Left forelimb (tissue), 1 donor: Measurements from ENCODE around the gene BRD3.
A peak's percentile ranks its signal among the peaks of the same experiment; 100 is the strongest.
"Not testable (repeated sequence)": the region's sequence is repeated elsewhere in the genome, so short reads cannot be mapped to it uniquely, and the experiment has no call there.

Experiments used
- DNase-seq: peaks from one replicate; pipeline ENCODE4 v3.0.0-alpha.2; 2018; ENCODE audit warnings: low spot score

The BRD3 gene

DNA sequence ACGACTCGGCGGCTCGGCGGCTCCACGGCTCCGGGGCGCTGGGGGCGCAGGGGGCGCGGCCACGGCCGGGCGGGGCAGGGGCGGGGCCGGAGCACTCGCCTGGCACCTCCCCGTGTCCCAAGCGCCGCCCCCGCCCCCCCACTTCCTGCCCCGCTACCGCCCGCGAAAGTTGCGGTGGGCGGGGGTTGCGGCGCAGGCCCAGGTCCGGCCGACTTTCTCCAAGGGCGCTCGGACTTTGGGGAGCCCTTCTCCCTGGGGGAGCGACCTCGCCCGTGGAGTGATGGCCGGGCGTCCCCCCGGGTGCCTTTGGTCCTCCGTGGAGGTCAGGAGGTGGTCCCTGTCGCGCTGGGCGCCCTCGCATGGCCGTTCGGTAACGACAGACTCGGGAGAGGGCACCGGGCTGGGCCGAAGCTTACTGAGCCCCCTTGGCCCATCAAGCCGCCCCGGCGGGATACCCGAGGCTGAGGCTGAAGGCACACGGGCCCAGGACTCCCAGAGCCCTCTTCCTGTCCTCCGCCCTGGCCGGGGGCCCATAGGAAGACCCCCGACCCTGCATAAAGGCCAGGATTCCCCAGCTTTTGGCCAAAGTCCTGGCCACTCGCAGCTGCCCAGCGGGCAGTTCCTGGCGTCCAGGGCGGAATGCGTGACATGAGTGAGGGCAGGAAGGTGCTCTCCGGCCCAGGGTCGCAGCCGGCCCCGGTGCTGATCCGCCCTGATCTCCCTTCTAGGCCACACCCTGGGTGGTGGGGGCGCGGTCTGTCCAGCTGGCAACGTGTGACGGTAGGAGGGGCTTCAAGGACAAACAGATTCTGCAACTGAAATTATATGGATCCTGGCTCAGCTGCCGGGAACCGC lies 74.8 kb downstream of the BRD3 start:
- DNase-seq: peak; percentile 93

DNA sequence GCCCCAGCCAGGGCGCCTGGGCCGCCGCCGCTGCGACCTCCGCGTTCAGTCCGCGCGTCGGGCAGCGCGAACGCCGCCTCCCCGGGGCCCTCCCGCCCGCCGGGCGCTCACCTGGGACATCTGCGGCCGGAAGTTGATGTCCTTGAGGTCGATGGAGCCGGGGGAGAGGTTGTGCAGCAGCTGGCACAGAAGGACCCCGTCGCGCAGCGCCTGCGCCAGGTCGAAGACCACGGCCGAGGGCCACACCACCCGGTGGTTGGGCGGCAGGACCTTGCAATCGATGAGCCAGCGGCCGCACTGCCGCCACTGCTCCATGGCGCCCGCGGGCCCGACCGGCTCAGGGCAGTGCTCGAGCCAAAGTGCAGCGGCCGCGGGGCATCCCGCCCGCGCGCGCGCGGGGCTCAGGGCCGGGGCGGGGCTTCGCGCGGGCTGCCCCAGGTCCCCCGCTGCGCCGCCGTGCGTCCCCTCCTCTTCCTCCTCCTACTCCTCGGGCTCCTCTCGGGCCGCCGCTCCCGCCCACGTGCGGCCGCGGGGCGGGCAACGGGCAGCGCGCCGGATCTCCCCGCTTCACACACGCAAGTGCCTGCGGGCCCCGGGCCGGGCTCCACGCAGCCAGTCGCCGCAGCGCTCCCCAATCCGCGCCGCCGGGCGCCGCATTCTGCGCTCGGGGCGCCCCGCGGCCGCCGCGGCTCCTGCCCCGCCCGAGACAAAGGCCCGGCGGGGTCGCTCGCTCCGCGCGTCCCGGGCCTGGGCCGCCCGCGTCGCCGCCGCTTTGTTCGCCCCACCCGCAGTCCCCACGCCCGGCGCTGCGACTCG lies 75.7 kb downstream of the BRD3 start, which contains the start of gene VAV2:
Gene VAV2, minus strand, starts transcription at position 361 of the 816 bp plus-strand sequence. Its CDS starts 46 bp downstream, at position 315.
- DNase-seq: no peak

DNA sequence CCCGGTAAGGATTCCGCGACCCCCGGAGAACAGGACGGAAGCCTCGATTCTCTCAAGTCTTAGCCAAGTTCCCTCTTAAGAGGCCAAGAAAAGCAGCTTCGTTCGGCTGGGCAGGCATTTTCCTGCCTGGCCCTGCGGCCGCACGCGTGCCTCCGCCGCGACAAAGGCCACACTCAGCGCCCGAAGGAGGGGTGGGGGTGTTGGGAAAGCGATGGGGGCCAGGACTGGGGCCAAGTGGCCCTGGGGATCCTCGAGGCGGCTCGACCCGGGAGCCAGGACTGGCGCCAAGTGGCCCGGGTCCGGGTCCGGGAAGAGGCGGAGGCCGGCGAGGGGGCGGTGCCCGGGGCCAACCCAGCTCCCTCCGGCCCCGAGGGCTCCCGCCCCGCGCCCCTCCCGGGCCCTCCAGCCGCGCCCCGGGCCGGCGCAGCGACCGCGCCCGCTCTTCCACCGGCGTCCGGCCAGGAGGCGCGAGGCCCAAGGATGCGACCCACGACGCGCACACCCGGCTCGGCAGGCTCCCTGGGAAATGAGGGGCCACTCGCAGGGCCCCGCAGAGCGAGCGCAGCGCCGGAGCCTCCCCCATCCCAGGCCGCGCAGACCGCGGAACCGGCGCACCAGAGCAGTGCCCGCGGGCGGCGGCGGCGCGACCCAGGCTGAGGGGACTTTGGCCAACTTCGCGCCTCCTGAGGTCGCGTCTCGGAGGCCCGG lies 76.5 kb downstream of the BRD3 start:
- no peak for DNase-seq

DNA sequence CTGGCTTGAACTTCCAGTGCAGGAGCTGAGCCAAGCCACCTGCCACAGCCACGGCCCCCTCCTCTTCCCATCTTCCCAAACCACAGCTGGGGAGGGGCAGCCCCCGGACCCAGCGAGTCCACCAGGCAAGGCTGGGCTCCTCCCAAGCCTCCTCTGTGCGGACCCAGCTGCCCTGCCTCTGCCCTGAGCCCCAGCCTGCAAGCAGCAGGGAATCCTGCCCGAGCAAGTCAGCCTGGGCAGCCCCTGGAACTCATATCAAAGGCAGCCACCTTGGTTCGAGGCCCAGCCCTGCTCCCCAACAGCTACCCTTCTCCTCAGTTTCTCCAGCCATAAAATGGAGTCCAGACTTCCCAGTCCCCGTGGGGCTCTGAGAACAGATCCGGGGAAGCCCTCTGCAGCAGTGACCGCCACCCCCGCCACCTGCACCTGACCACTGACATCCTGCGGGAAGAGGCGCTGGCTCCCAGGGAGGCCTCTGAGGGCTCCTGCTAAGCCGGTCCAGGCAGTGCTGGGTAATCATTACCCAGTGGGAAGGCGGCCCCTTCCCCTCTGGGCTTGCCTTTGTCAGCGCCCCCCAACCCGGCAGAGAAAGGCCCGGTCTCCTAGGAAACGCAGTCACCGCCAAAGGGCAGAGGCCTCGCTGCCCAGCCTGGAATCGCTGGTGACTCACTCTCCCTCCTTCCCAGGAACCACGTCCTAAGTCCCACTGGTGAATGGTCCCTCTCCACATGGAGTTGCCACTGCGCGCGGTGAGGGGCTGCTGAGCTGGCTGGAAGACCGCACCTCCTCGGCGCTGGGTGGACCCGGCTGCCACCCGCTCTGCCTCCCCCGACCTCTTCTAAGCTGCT lies 77.2 kb downstream of the BRD3 start:
- DNase-seq: no peak

DNA sequence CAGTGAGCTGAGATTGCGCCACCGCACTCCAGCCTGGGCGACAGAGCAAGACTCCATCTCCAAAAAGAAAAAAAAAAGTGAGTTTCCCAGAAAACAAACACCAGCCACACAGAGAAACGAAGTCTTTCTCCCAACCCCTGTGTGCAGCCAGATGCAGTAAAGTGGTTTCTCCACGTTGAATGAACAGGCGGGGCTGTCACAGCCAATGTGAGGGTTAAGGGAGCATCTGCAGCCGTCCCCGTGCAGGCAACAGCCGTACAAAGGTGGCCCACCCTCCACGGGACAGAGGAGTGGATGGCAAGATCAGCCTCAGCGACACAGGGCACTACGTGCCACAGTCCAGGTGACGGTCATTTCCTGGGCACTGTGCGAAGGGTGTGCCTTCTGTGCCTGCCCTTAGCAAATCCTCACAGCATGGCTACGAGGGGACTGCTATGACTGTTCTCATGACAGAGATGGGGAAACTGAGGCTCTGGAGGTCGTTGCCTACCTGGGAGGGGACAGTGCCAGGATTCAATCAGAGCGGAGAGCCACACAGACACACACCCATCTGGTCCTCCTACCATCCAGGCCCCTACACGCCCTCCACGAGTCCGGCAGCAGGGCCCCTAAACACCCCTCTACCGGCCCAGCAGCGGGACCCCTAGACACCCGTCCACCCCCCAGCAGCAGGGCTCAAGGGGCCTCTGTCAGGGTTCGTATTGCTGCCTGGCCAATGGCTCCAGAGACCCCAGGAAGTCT lies 78.0 kb downstream of the BRD3 start:
- DNase-seq: no peak

DNA sequence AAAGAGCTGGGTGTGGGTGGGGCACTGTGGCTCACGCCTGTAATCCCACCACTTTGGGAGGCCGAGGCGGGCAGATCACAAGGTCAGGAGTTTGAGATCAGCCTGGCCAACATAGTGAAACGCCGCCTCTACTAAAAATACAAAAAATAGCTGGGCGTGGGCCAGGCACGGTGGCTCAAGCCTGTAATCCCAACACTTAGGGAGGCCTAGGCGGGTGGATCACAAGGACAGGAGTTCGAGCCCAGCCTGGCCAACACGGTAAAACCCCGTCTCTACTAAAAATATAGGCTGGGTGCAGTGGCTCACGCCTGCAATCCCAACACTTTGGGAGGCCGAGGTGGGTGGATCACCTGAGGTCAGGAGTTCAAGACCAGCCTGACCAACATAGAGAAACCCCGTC lies 79.1 kb downstream of the BRD3 start:
- DNase-seq: not testable (repeated sequence)

DNA sequence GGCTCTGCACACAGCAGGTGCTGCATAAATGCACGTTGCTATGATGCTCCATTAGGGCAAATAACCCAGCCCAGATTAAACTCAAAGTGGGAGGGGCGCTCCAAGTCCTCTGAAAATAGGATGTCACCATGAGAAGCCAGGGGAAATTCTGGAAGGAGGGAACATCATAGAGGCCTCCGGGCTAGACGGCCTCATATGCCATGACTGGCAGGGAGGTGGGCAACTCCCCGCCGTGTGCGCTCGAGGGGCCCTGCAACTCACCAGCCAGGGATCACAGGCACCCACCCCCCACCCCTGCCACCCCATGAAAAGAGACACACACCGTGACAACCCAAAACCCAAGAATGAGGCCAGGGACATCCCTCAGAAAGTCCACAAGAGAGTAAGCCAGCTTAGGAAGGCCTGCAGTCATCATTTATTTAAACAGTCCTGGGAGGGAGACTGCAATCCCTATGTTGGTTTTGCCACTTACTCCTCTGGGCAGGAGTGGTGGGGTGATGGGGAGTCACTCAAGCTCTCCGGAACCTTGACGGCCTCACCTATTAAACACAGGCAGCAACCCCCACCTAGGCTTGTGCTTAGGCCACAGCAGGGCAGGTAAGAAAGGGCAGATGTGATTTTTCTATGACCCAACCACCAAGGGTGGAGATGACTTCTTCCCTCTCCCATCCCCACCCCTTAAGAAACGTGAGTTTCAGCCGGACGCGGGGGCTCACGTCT lies 79.7 kb downstream of the BRD3 start:
- no peak for DNase-seq

DNA sequence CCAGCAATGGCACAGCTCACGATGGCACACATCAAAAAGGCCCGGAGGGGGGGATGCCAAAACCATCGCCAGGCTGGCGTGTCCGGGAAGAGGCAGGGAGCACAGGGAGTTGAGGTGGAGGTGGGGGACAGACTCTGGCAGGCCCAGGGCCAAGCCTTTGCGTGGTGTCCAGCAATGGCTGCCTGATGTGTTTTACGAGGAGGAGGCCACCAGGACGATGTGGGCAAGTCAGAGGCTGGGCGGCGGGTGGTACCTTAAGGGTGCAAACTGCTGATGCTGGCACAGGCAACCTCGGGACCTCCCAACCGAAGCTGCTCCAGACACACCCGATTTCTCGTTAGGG lies 80.4 kb downstream of the BRD3 start:
- DNase-seq: no peak

DNA sequence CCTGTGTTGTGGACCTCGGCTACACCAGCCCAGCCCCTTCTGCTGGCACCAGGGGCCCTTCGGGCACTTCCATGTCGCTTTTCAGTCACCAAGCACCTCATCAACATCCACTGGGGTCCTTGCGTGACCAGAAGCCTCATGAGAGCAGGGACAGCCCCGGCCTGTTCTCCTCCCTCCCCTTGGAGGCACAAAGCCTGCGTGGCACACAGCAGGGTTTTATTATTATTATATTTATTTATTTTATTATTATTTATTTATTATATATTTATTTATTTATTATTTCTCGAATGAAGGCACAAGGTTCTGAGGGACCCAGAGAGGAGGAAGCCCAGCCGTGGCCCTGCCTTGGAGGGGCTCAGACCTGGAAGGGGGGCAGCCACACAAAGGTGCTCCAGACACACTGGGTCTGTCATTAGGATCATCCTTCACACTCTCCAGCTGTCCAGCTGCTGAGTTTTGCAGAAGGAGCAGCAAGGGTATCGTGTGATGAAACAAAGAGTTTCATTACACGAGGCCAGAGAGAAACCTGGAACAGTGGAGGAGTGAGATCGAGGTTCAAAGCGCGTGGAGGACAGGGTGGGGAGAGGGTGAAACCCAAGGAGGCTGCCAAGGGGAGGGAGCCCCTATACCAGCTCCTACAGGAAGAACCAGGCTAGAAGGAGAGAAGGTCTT lies 80.9 kb downstream of the BRD3 start:
- no peak for DNase-seq

DNA sequence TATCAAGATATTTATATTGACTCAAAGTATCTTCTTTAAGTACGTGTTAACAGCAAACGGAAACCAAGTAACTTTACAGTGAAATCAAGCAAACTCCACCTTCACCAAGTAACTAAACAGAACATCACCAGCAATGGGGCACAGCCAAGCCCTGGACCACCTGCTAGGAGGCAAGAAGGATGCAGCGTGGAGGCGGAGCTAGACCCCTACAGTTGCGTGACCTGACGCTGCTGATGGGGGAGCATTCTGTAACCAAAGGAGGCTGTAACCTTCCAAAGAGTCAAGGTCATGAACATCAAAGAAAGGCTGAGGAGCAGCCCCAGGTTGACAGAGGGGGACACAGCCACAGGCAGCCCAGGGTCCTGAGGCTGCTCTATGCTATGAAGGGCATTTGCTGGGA lies 81.8 kb downstream of the BRD3 start:
- DNase-seq: no peak

DNA sequence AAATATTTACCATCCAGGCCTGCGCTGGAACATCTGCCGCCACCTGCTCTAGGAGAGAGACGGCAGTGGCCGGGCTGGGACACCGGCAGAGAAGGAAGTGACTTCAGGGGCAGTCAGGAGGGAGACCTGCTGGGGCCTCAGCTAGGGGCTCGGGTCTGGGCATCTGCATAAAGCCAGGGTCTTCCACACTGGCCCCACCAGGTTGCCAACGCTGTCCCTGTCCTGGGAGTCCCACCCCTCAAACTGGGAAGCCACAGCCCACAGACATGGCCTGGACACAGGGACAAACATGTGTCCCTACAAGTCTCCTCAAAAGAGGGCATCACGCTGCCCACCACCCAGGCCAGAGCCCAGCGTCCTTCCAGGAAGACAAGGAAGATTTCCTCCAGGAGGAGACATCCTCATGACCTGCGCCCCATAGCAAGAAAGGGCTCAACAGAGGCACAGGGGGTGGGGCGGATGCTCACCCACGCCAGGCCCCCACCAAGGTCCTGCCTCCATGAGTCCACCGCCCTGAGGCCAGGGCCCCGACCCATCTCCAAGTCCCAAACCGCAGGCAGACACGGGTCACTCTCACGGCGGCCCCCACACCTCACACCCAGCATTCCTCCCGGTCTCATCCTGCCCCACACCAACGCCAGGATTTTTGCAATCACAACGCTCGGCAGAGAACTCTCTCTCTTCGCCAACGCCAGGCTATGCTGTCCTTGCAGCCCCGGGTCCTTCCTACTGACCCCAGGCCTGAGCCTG lies 84.7 kb downstream of the BRD3 start:
- no peak for DNase-seq

DNA sequence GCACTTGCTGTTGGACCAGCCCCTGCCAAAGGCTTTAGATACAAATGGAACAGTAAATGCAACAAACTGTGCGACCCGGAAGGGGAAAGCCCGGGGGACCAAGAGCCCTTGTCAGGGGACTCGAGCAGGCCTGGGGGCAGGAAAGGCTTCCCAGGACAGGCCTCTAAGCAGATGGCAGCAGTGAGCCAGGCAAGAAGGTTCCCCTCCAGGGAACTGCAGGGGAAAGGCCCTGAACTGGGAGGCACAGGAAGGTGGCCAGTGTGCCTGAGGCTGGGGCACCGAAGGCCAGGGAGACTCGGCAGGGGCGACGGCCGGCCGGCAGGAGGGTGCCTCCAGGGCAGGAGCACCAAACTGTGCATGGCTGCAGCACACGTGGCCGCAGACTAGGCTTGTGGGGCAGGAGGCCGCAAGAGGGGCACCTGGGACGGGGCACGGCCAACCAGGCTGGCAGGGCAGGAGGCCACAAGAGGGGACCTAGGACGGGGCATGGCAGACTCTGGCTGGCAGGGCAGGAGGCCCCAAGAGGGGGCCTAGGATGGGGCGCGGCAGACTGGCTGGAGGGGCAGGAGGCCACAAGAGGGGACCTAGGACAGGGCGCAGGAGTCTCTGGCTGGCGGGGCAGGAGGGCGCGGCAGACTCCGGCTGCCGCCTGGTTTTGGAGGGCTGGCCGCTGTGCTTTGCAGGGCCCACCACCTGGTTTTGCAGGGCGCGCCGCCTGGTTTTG lies 85.7 kb downstream of the BRD3 start:
- DNase-seq: no peak

DNA sequence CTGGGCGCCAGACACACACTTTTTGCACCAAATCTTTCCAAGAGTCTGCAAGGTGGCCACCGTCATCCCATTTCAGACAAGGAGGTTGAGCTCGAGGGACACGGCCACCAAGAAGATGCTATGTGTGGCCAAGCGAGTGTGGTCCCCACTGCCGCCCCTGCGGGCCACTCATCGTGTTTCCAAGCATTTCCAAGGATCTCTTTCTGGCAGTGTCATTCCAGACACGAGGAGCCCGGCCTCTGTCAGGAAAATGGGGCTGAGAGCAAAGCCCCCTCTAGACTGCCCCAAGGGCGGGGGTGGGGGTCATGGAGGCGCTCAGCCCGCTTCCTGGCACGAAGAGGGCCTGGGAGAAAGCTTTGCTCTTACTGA lies 86.3 kb downstream of the BRD3 start:
- DNase-seq: no peak

DNA sequence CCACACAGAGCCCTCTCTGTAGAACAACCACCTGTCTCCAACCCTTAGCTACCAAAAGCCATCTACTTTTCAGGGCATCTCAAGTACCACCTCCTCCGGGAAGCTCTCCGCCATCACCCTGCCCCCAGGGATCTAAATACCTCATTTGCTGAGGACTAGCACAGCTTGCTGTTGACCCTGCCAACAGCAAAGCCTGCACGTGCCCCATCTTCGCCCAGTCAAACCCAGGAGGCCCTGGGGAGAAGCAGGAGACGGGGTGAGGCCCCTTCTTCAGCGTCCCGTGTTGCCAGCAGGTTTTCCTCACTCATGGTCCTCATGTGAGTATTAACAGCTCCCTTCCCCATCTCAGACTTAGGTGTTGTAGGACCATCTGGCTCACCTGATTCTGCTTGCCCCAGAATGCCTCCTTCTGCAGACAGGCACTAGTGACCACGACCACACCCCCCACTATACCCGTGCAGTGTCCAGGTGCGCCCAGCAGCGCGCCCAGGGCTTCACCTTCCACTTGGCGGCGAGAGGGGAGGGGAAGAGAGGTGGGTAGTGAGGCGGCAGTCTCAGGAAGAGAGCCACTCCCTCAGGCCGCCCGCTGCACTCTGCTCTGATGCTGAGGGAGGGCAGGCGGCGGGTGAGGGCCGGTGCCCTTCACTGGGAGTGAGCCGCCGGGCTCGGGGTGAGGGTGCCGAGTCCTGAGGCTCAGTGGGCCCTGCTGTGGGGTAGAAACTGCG lies 86.8 kb downstream of the BRD3 start:
- no peak for DNase-seq
